ENCODE measurements around the gene VSIG1. TPM values are rescaled to one million over a fixed set of nuclear protein-coding genes. Genes with fewer than 3 reads are reported as not detected.

VSIG1 gene
- total and polyA plus RNA-seq, 2 experiments from 2014 or later: not detected

- Histone ChIP-seq H3K27me3 (no peaks in the 10 kb centered on the region), H3K4me1 (ENCODE audit: low read depth) (no peaks in the 10 kb centered on the region), H3K36me3 (no peaks in the 10 kb centered on the region), H3K4me3 (no peak overlapping the region), H3K9me3 (ENCODE audit: low read depth) (no peaks in the 10 kb centered on the region), H3K27ac (no peak overlapping the region)
- no peak for TF ChIP-seq CTCF (IDR thresholded peaks at IDR 0.05; ENCODE audit: low read depth, low read length)
- DNase-seq (ENCODE audit: low read depth in 1 of 2, low spot score in 1 of 2): no peak
These were observed 25.4 kb upstream of the VSIG1 start for GRCh38 chrX:108019382-108019875.

- no peak overlapping the region for H3K4me3 ChIP-seq
- H3K4me1 ChIP-seq (ENCODE audit: low read depth): no peaks in the 10 kb centered on the region
- peak; percentile 54 for TF ChIP-seq CTCF (IDR thresholded peaks at IDR 0.05; ENCODE audit: low read depth, low read length)
- no peaks in the 10 kb centered on the region for H3K27me3 ChIP-seq
- H3K36me3 ChIP-seq: no peaks in the 10 kb centered on the region
- no peaks in the 10 kb centered on the region for H3K9me3 ChIP-seq (ENCODE audit: low read depth)
- peak; percentile 16 to 25 for DNase-seq (ENCODE audit: low read depth in 1 of 2, low spot score in 1 of 2)
- H3K27ac ChIP-seq: no peak overlapping the region
These were observed 24.2 kb upstream of the VSIG1 start for GRCh38 chrX:108020631-108021030.

GRCh38 chrX:108022491-108023089 is 22.3 kb upstream of the VSIG1 start:
- DNase-seq (ENCODE audit: low read depth in 1 of 2, low spot score in 1 of 2): no peak
- H3K36me3 ChIP-seq: no peaks in the 10 kb centered on the region
- no peak overlapping the region for H3K4me3 ChIP-seq
- no peaks in the 10 kb centered on the region for H3K27me3 ChIP-seq
- H3K4me1 ChIP-seq (ENCODE audit: low read depth): no peaks in the 10 kb centered on the region
- no peaks in the 10 kb centered on the region for H3K9me3 ChIP-seq (ENCODE audit: low read depth)
- TF ChIP-seq CTCF (IDR thresholded peaks at IDR 0.05; ENCODE audit: low read depth, low read length): no peak
- no peak overlapping the region for H3K27ac ChIP-seq

- peaks cover 14% of the 10 kb centered on the region for H3K4me1 ChIP-seq (ENCODE audit: low read depth)
- no peak overlapping the region for H3K4me3 ChIP-seq
- no peak for DNase-seq (ENCODE audit: low read depth in 1 of 2, low spot score in 1 of 2)
- TF ChIP-seq CTCF (IDR thresholded peaks at IDR 0.05; ENCODE audit: low read depth, low read length): no peak
- no peak overlapping the region for H3K27ac ChIP-seq
- no peaks in the 10 kb centered on the region for H3K27me3 ChIP-seq
- H3K36me3 ChIP-seq: no peaks in the 10 kb centered on the region
- no peaks in the 10 kb centered on the region for H3K9me3 ChIP-seq (ENCODE audit: low read depth)
These were observed 19.5 kb upstream of the VSIG1 start for GRCh38 chrX:108025376-108025775.

GRCh38 chrX:108025954-108026600 is 18.8 kb upstream of the VSIG1 start:
- no peak for TF ChIP-seq CTCF (IDR thresholded peaks at IDR 0.05; ENCODE audit: low read depth, low read length)
- H3K36me3 ChIP-seq: no peaks in the 10 kb centered on the region
- DNase-seq (ENCODE audit: low read depth in 1 of 2, low spot score in 1 of 2): no peak
- H3K4me1 ChIP-seq (ENCODE audit: low read depth): peaks cover 14% of the 10 kb centered on the region
- no peaks in the 10 kb centered on the region for H3K9me3 ChIP-seq (ENCODE audit: low read depth)
- no peak overlapping the region for H3K27ac ChIP-seq
- no peak overlapping the region for H3K4me3 ChIP-seq
- H3K27me3 ChIP-seq: no peaks in the 10 kb centered on the region
